Keratinocyte (primary cell): ENCODE results near the gene MAP2K5. TPM values are rescaled to one million over a fixed set of nuclear protein-coding genes. Genes with fewer than 3 reads are reported as not detected.

ENCODE experiments used
- DNase-seq: peaks from one replicate; pipeline ENCODE4 v3.0.0-alpha.2; 2011; ENCODE audit warnings: low read depth, missing footprints, low spot score
- FAIRE-seq: peaks from 2 replicates; lab custom pipeline; 2011; peaks lifted over from hg19 to GRCh38; lab: Jason Lieb, UNC
- H2AFZ ChIP-seq: 2 replicates; pipeline ENCODE4 v1.6.0; 2012; ENCODE audit warnings: low read length, control low read depth, inconsistent platforms; ENCODE audit not compliant: control insufficient read depth
- H3K27ac ChIP-seq: 2 replicates; pipeline ENCODE4 v1.5.1; 2011; ENCODE audit warnings: low read length; ENCODE audit not compliant: control insufficient read depth, insufficient read depth
- H3K27me3 ChIP-seq: 3 replicates; pipeline ENCODE4 v1.6.0; 2011; ENCODE audit warnings: low read length; ENCODE audit not compliant: control insufficient read depth, insufficient read depth; ENCODE audit errors: extremely low read depth
- H3K36me3 ChIP-seq, 2 experiments: 2 replicates in 1 of 2; 3 replicates in 1 of 2; pipeline ENCODE4 v1.5.1; 2011; ENCODE audit warnings: low read length in 2 of 2, mild to moderate bottlenecking in 1 of 2; ENCODE audit not compliant: control insufficient read depth in 2 of 2, insufficient read depth in 2 of 2; ENCODE audit errors: extremely low read depth in 1 of 2
- H3K4me1 ChIP-seq: 3 replicates; pipeline ENCODE4 v1.5.1; 2011; ENCODE audit warnings: low read length; ENCODE audit not compliant: control insufficient read depth, insufficient read depth; ENCODE audit errors: extremely low read depth
- H3K4me2 ChIP-seq: 3 replicates; pipeline ENCODE4 v1.6.0; 2011; ENCODE audit warnings: low read depth, low read length; ENCODE audit not compliant: control insufficient read depth, insufficient read depth; ENCODE audit errors: extremely low read depth
- H3K4me3 ChIP-seq, 3 experiments: fragments of 200-600 bp in 1 of 3; sonication (generic) in 1 of 3; 2 replicates in 2 of 3; 3 replicates in 1 of 3; pipeline ENCODE4 v1.5.1; 2011 to 2016; ENCODE audit warnings: low read length in 3 of 3, mild to moderate bottlenecking in 3 of 3, control low read depth in 2 of 3, inconsistent platforms in 1 of 3, low read depth in 1 of 3, mixed read lengths in 1 of 3, mixed run types in 1 of 3, moderate library complexity in 1 of 3; ENCODE audit not compliant: control insufficient read depth in 2 of 3, insufficient read depth in 2 of 3; ENCODE audit errors: extremely low read depth in 1 of 3
- H3K79me2 ChIP-seq: 2 replicates; pipeline ENCODE4 v1.6.0; 2012; ENCODE audit warnings: low read length; ENCODE audit not compliant: control insufficient read depth, insufficient read depth
- H3K9ac ChIP-seq: 3 replicates; pipeline ENCODE4 v1.6.0; 2011; ENCODE audit warnings: low read length; ENCODE audit not compliant: control insufficient read depth, insufficient read depth; ENCODE audit errors: extremely low read depth
- H3K9me1 ChIP-seq: 3 replicates; pipeline ENCODE4 v1.6.0; 2011; ENCODE audit warnings: low read length; ENCODE audit not compliant: control insufficient read depth, insufficient read depth; ENCODE audit errors: extremely low read depth
- H3K9me3 ChIP-seq: 2 replicates; pipeline ENCODE4 v1.5.1; 2012; ENCODE audit warnings: low read depth, low read length; ENCODE audit not compliant: control insufficient read depth
- H4K20me1 ChIP-seq: 3 replicates; pipeline ENCODE4 v1.6.0; 2011; ENCODE audit warnings: low read length; ENCODE audit not compliant: control insufficient read depth, insufficient read depth; ENCODE audit errors: extremely low read depth
- EZH2 ChIP-seq: IDR thresholded peaks from one replicate; pipeline ENCODE4 v1.6.1; 2012; ENCODE audit warnings: inconsistent platforms, mild to moderate bottlenecking, low read length, moderate library complexity
- dilution Hi-C: fragments of 300-500 bp; cut with MboI; formaldehyde crosslinking; loops from one replicate; pipeline ENCODE4 v1.7.0; 2020; ENCODE audit warnings: low sequenced_read_pairs; ENCODE audit not compliant: extremely low pct_ligation_motif_present
- polyA plus RNA-seq, 5 experiments: library from polyadenylated mRNA; depleted of rRNA in 3 of 5; stranded (reverse) in 3 of 5; stranded (forward) in 1 of 5; unstranded in 1 of 5; fragments of >200 nt; gene quantifications; 1 replicate in 1 of 5; 2 replicates in 3 of 5; 3 replicates in 1 of 5; pipeline versions ENCODE4 v1.2.1 to v1.2.3, GENCODE V29; 2011 to 2012; ENCODE audit warnings: missing spikeins in 2 of 5, low read depth in 1 of 5, low replicate concordance in 1 of 5
- TF ChIP-seq, protein P1 (sequence below), 3 experiments: IDR thresholded peaks in 1 of 3; conservative IDR thresholded peaks in 1 of 3; optimal IDR thresholded peaks in 1 of 3; 2 replicates in 2 of 3; 3 replicates in 1 of 3; pipeline versions ENCODE3 to v1.5.1; 2011; ENCODE audit warnings: low read length in 3 of 3, mild to moderate bottlenecking in 3 of 3, moderate library complexity in 2 of 3, control low read depth in 1 of 3, inconsistent platforms in 1 of 3; ENCODE audit not compliant: insufficient read depth in 2 of 3; ENCODE audit errors: extremely low read depth in 1 of 3

The MAP2K5 gene
- polyA plus RNA-seq, 1 donor (not counting 4 experiments of a cell fraction or from before 2014, with no cell fraction given), result 3.6 TPM

DNA sequence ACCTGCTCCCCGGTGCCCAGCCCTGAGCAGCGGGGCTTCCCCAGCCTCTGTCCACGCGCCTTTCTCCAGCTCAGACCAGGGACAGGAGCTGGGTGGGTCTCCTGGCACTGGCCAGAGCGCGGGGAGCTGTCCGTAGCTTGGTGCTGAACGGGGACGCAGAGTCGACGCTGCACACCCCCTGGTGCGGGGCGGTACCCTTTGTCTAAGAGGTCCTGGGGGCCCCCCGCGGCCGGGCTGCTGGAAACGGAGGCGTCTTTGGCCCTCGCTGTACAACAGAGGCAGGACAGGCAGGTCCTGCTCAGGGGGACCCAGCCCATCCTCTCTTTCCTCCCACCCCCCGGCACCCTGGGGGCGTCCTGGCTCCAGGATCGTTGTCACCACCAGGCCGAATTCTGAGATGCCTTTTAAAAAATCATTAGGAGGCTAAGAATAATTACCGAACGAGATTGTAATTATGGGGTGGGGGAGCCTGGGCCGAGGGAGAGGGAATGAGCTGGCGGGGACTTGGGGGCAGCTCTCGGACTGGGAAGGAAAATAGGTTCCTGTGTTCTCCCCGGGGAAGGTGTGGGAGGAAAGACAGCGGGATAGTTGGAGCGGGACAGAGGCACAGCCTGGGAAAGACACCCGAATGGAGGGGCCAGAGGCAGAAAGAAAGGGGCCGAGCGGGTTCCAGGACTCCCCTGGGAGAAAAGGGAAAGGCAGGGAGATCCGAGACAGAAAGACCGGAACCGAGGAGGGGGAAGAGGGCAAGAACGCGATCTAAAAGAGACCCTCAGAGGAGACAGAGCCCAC is 278.7 kb downstream of the MAP2K5 start:
- Histone ChIP-seq H3K4me2 (no peak overlapping the region), H3K9me1 (no peaks in the 10 kb centered on the region), H3K4me1 (peaks cover 4% of the 10 kb centered on the region), H3K79me2 (no peaks in the 10 kb centered on the region), H3K9ac (no peak overlapping the region), H3K27ac (no peak overlapping the region), H3K9me3 (no peaks in the 10 kb centered on the region), H4K20me1 (peaks cover 13% of the 10 kb centered on the region), H3K27me3 (peaks cover 87% of the 10 kb centered on the region), H3K4me3 (no peak overlapping the region), H2AFZ (no peak overlapping the region), H3K36me3 (no peaks in the 10 kb centered on the region)
- dilution Hi-C loops, result no loop called here
- TF ChIP-seq, protein P1, sequence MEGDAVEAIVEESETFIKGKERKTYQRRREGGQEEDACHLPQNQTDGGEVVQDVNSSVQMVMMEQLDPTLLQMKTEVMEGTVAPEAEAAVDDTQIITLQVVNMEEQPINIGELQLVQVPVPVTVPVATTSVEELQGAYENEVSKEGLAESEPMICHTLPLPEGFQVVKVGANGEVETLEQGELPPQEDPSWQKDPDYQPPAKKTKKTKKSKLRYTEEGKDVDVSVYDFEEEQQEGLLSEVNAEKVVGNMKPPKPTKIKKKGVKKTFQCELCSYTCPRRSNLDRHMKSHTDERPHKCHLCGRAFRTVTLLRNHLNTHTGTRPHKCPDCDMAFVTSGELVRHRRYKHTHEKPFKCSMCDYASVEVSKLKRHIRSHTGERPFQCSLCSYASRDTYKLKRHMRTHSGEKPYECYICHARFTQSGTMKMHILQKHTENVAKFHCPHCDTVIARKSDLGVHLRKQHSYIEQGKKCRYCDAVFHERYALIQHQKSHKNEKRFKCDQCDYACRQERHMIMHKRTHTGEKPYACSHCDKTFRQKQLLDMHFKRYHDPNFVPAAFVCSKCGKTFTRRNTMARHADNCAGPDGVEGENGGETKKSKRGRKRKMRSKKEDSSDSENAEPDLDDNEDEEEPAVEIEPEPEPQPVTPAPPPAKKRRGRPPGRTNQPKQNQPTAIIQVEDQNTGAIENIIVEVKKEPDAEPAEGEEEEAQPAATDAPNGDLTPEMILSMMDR (optimal IDR thresholded peaks at IDR 0.05 in 1 of 3, IDR thresholded peaks at IDR 0.05 in 1 of 3, conservative IDR thresholded peaks at IDR 0.05 in 1 of 3; ENCODE audit: extremely low read depth in 1 of 3, insufficient read depth in 2 of 3, low read length in 3 of 3), result no peak
- TF ChIP-seq EZH2, result no peak
- FAIRE-seq (no peak), DNase-seq (no peak)

DNA sequence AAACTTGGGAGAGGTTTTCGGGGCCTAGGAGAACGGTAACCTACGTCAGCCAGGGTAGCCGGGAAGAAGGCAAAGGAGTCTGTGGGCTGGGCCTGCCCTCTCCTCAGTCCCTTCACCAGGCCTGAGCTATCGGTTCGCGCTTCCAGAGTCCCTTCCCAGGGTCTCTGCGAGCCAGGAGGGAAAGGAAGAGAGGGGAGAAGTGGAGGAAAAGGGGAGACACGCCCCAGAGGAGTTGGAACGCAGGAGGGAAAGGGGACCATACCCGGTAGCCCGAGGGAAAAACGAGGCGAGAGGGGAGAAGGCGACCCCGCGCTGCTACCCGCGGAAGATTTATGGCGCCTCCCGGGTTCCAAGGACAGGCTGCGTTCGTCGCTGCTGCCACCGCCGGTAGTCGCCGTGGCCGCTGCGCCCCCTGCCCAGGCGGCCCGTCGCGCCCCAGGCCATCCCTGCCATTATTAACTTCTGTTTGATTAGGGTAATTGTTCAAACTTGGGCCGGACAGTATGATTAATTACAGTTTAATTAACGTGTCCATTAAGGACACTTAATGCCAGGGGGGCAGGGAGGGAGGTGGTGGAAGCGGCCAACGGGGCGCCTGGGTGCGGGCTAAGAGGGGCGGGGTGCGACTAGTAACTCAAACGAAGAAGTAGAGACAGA is 279.4 kb downstream of the MAP2K5 start:
- FAIRE-seq (no peak), DNase-seq (no peak)
- H2AFZ ChIP-seq, result no peak overlapping the region
- no peaks in the 10 kb centered on the region for H3K79me2 ChIP-seq
- H3K4me2 ChIP-seq, result no peak overlapping the region
- H3K27me3 ChIP-seq, result peaks cover 94% of the 10 kb centered on the region
- TF ChIP-seq, protein P1 (optimal IDR thresholded peaks at IDR 0.05 in 1 of 3, IDR thresholded peaks at IDR 0.05 in 1 of 3, conservative IDR thresholded peaks at IDR 0.05 in 1 of 3; ENCODE audit: extremely low read depth in 1 of 3, insufficient read depth in 2 of 3, low read length in 3 of 3), result no peak
- TF ChIP-seq EZH2, result peak; percentile 61
- H3K27ac ChIP-seq, result no peak overlapping the region
- peaks cover 4% of the 10 kb centered on the region for H3K4me1 ChIP-seq
- H3K9me3 ChIP-seq, result no peaks in the 10 kb centered on the region
- H3K36me3 ChIP-seq, result no peaks in the 10 kb centered on the region
- dilution Hi-C loops, result no loop called here
- H4K20me1 ChIP-seq, result peaks cover 15% of the 10 kb centered on the region
- H3K9me1 ChIP-seq, result no peaks in the 10 kb centered on the region
- H3K9ac ChIP-seq, result no peak overlapping the region
- H3K4me3 ChIP-seq, result no peak overlapping the region
